ENCODE results near the gene GRID1.

GRID1 gene

DNA sequence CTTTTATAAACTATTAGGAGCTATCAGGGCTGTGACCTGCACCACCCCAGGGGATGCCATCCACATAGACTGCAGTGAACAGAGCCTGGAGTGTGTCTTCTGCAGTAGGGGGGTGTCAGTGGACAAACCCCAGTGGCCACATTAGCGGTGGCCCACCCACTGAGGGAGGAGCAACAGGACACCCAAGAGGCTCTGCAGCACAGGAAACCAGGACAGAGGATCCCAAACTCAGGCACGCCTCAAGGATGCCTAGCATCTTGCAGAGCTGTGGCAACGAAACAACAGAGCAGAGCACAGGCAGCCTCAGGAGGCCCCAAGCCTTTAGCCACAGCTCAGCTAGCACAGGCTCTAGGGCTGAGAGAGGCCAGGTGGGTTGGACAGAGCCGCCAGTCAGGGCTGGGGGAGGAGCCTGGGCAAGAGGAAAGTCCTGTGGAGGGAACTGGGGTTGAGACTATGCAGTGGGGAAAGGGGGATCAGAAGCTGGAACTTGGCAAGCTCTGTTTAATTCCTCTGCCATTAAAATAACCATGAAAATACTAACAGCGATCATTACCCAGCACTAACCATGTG is 53.8 kb downstream of the GRID1 start:
- DNase-seq = no peak

DNA sequence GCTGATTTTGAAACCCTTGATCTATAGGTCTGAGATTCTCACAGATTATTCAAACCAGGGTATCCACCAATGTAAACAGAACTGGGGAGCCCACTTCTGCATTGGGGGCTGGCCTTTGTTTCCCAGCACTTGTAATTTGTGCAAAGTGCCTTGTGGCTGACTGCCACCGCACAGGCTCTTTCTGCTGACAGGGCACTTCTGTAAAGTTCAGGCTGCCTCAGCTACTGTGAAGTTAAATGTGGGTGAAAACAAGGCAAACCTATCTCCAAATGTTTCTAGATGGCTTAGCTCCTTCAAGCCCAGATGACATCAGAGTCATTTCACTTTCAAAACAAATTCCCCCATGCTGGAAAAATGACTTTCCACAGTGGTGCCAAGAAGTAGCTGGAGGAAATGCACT is 54.7 kb downstream of the GRID1 start:
- no peak for DNase-seq

DNA sequence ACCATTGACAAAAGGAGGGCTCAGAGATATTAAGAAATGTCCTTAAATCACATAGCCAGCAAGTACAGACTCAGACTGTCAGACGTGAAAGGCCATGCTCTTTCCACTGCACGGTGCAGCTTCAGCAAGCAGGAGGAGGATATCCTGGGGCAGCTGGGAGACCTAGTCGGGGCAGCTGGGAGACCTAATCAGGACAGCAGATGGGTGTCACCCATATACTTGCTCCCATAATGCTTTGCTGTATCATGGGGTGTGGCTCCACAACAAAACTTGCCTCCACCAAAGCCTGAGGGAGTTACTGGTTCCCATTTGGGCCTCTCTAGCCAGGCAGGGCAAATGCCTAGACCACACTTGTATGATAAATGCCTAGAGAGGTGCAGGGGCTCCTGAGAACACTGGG is 55.4 kb downstream of the GRID1 start:
- no peak for DNase-seq

DNA sequence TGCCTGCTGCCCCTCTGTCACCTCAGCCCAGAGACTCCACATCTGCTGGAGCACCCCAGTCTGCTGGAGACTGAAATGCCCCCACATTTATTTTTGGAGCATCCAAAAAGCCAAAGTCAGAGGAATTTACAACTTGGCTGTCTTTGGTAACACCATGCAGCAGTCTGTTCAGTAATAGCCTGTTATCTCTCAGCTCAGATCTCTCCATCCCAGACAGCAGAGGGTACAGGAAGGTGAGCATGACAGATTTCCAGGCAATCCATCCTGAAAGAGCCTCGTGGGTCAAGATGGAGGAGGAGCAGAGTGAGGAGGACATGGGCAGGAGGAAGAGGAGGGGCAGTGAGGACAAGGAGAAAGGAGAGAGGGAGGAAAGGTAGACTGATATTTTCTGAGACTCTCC is 55.9 kb downstream of the GRID1 start:
- DNase-seq = no peak

DNA sequence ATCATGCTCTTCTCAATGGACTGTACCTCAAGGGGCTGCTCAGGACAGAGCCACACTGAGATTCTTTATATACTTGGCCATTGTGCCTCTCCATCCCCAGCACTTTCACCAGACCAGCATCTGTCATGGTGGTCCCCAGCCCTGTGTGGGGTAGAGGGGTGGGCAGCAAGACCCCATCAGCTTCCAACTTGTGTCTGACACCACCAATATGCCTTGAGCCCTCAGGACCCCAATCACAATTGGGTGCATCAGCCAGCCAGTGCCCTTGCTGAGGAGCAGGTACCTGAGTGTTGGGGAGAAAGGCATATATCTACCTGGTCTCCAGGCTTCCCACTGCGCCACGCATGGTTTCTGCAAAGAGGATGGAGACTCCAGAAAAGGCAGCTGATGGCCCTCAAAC is 56.3 kb downstream of the GRID1 start:
- no peak for DNase-seq

DNA sequence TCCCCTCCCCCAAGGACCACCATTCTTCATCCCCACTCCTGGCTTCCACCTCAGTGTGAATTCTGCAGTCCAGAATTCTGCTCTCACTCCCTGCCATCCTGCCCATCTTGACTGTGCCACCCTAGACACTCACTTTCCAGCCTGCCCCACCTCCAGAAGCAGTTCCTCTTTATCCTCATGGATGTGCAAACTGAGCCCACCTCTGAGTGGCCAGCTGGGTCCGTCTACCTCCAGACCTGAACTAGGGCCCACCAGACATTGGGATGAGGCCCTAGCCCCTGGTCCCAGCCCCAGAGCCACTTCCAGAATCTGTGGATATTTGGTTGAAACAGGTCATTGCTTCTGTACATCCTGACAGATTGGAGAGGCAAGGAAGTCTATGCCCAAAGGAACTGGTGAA is 58.5 kb downstream of the GRID1 start:
- DNase-seq = no peak

DNA sequence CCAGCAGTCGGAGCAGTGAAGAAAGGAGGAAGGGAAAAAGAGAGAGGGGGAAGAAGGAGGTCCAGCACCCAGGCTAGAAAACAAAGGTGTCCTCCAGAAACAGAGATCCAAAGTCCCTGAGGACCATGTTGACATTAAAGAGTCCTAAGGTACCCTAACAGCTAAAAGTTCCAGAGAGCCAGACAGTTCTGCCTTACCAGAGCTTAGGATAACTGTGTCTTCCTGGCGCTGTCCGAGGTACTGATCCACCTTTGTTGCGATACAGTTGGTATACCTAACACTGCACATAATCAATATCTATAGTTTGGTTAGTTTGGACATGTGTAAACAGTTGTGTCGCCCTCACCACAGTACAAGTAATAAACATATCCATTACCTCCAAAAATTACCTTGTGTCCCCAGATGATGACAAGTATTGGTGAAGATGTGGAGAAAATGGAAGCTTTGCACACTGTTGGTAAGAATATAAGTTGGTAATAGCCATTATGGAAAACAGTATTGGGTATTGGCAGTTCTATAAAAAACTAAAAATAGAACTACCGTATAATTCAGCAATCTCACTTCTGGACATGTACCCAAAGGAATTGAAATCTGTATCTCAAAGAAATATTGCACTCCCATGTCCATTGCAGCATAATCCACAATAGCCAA is 59.8 kb downstream of the GRID1 start:
- DNase-seq = no peak

DNA sequence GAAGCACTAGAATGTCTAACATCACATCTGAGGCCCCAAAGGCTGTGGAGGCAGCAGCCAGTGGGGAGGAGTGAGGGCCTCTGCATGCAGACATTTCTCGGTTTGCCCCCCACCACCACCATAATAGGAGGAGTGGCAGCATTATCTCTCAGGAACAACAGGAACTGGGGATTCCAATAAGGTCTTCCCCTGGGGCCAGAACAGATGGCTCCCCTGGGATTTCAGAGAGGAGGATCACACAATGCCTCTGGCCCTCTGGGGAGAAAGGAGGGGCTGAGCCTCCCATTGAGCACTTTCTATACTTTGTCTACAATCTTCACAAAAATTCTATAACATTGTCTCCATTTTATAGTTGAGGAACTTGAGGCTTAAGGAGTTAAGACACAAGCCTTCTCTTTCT is 61.1 kb downstream of the GRID1 start:
- no peak for DNase-seq

DNA sequence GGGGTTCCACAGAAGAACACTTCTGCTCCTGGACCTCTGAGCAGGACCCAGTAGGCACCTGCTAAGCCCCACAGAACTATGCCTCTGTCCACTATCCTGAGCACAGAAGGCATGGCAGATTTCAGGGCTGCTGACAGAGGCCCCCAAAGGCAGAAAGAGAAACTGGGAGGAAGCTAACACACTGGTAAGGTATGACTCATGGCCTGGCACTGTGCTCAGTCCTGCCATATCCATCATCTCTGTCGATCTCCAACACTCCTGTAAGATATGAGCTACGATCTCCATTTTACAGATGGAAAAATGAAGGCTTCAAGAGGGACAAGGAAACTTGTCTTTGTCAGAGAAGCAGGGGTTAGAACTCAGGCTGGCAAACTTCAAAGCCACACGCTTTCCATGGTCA is 62.2 kb downstream of the GRID1 start:
- no peak for DNase-seq

DNA sequence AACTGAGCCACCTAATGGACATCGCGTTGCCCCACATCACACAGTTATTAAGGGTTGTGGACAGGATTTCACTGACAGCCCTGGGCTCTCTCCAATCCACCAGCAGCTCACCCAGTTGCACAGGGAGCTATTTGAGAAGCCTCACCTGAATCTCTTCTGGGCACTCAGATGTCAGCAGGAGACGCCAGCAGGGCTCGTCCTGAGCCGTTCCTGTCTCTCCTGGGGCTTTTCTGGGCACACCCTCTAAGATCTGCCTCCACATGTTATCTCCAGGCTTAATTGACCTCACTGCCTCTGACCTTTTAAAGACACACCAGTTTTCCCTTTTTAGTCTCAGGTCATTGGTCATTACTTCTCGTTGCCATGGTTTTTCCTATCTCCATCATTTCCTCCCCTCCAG is 63.0 kb downstream of the GRID1 start:
- DNase-seq = no peak

DNA sequence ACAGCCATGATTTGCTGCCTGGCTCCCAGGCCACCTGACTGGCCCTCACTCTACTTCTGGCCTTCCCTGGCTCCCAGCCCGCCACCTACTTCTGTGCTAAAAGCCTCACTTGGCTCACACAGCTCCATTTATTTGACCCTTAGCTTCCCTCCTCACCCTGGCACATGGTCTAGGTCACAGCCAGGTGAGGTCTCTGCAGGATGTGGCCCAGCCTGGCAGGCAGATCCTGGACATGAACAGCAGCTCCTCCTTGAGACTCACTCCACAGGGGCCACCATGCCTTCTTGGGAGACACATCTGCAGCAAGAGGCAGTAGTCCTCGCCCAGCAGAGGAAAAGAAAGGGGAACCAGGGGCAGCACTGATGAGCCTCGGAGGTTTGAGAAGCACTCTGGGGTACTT is 64.6 kb downstream of the GRID1 start:
- DNase-seq = no peak

DNA sequence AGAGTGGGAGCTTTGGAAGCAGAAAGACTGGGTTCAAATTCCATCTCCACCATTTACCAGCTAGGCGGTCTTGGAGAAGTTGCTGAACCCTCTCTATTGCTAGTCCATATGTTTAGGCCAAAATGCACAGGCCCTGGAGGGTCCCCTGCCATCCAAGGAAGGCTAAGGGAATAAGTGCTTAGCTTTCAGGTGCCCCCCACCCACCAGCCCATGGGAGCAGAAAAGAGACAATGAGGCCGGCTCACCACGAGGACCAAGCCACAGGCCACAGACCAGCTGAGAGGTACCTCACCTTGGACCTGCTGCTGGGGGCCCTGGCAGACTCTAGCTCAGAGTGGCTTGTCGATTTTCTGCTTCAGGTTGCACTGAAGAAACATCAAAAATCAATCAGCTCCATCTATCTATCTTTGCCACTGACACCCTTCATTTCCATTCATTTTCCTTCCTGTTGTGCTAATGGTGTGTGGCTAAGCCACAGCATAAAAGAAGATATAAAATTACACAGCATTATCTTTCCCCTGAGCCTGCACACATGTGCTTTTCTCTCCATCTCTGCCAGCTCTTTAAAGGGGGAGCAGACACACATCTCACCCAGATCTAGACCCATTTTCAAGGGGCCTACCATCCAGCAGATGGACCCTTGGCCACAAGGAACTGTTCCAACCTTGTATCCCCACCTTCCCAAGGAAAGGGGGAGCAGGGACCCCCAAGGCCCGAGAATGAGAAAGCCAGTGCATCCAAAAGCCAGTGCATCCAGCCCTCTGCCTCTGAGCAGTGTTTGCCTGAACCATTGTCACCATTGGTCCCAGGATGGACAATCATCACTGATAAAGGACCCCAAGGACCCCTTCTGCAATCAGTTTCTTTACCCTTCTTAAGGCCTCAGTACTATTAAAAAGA is 65.4 kb downstream of the GRID1 start:
- DNase-seq = no peak

DNA sequence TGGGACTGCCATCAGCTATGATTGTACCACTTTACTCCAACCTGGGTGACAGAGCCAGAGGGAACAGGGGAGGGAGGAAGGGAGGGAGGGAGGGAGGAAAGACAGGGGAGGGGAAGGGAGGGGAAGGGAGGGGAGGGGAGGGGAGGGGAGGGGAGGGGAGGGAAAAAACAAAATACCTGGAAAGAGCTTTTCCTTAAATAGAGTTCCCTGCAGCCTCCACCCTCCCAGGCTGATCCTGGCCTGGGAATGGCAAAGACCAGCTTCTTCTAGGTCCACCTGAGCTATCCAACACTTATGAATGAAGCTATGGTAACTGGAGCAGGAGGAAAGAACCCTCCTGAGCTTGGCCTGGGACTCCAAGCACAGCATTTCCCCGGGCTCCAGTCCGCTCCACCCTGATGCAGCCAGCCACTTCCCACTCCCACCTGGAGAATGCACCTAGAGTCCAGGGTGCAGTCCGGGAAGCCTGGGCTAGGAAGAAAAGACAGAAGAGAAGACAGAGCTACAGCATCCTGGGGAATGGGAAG is 66.1 kb downstream of the GRID1 start:
- DNase-seq = no peak

DNA sequence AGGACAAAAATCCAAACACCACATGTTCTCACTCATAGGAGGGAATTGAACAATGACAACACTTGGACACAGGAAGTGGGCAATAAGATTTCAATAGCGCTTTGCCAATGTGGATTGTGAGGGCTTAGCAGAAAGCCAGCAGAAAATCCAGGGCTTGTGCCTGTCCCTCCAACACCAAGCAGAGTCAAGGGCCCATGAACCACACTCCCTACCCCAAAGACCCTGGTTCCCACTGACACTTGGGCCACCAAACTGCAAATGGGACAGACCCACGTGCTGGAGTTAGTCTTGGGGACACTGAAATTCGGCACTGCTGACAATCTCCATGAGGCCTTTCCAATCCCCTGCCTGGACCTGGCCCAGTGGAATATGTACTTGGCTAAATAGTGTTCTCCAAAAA is 67.0 kb downstream of the GRID1 start:
- DNase-seq = no peak

DNA sequence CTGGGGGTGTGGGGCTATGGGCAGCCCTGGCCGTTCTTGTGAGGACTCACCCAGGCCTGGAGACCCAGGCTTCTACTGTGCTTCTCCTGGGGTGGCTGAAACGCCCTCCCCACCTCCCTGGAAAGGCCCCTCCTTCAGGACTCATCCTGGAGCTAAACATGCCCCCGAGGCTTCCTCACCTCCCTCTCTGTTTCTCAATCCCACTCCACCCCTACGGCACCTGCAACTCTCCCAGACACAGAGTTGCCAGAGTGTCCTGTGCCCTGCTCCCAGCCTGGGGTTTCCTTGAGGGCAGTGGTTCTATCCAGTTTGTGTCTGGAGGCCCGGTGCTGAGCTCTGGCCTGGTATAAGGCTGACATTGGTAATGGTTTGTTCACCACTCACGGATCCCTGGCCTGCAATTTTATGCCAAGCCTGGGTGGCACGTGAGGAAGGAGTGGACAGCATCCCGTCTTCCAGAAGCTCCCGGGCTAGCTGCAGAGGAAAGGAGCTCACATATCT is 68.0 kb downstream of the GRID1 start:
- no peak for DNase-seq

DNA sequence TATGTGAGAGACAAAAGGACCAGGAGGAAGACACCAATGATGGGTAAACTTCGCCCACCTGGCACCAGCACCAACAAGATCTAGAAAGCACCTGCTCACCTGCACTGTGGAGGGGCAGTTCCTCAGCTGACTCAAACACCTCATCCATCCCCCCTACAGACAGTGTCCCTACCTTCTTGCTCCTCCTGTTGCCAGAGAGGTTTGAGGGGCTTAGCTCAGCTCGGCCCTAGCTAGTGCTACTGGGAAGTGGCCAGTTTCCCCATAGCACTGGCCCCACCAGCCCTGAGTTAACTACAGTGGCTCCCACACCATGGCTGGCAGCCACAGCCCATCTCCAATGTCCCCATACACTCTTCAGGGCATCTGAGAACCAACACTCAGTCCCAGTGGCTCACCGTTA is 70.8 kb downstream of the GRID1 start:
- no peak for DNase-seq

DNA sequence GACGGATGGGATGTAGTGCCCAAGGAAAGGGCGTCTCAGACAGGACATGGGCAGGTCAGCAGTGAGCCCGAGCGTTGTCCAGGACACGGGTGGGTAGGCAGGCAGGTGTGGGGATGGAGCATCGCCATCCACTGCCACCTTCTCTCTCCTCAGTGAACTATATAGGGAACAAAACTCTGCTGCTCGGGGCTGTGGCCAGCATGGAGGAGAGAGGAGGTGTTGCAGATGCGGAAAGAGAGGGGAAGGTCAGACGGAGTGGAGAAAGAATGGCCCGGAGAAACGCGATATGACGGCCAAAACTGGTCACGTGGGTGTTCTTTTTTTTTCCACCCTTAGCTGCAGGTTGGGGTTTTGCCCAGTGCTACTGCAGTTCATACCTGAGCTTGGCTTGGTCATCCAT is 71.2 kb downstream of the GRID1 start:
- DNase-seq = no peak

DNA sequence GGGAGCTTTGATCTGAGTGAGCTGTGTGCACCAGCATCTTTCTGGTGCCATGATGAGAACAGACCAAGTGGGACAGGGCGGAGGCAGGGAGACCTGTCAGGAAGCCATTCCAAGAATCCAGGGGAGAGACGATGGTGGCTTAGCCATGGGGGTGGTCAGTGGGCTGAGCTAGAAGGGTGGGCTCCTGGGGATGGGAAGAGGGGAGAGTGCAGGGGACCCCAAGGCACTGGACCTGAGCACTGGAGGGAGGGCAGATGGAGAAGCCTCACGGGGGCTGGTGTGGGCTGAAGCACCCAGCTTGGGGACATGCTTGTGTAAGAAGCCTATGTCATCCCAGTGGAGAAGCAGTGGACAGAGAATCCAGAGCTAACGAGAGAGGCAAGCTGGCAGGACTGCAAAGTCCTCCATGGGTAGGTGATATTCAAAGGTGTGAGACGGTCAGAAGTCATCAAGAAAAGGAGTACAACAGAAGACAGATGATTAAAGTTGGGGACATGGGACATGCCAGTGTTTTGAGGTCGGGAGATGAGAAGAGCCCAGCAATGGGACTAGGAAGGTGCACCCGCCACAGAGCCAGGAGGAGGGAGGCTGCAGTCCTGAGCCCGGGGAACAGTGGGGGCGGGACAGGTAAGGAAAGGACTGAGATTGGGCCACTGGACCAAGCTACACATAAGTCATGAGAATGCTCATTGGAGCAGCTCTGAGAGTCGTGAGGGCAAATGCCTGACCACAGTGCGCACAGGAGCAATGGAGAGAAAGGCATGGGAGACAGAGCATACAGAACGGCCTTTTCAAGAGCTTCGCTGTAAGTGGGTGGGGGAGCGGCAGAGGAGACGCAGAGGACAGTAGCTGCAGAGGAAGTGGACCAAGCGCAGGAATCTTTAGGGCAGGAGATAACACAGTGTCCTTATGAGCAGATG is 72.0 kb downstream of the GRID1 start:
- no peak for DNase-seq

DNA sequence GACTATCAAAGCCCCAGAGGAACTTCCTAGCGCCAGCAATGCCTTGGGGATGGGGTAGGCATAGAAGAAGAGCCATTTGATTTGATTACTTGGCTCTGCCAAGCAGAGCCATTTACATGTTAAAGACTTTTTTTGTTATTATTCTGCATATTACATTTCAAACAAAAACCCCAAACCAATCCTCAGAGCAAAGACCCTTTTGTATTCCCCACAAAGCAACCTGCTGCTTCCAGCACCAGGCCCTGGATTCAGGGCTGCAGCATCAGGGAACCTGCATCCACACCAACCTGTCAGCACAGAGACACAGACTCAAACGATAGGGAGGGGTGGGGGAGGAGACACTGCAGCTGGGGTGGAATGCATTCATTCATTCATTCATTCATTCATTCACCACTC is 73.2 kb downstream of the GRID1 start:
- no peak for DNase-seq

DNA sequence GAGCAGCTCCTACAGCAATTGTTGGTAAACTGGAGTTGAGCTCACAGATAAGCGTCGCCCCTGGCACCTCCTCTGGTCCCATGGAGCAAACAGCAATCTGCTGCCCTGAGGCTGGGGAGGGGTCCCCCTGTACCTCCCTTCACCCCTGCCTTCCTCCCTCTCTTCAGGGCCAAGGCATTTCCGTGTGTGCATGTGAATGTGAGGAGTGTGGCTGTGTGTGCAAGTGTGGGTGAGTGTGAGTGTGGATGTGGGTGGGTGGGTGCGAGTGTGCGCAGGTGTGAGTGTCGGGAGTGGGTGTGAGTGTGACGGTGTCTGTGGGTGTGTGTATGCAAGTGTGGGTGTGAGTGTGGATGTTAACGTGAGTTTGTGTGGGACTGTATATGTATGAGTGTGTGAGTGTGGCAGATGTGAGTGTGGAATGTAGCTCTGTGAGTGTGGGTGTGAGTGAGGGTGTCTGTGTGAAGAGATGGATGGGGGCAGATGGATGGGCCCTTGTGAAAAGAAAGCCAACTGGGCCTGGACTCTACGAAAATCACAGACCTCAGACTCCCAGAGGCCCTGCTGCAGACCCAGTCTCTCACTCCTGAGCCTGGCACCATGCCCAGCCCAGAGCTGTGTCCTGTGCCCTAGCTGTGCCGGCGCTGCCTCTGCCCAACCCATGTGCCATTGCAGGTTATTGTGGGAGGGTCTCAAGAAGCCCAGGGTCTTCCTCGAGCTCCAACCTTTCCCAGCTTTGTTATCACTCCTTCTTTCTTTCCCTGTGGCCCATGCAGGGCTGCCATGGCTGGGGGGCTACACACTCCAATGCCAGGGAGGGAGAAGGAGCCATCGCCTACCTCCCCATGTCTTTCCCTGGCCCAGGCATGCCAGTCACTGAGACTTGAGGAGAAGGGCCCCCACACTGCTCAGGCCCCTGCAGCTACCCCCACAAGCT is 73.9 kb downstream of the GRID1 start:
- no peak for DNase-seq

DNA sequence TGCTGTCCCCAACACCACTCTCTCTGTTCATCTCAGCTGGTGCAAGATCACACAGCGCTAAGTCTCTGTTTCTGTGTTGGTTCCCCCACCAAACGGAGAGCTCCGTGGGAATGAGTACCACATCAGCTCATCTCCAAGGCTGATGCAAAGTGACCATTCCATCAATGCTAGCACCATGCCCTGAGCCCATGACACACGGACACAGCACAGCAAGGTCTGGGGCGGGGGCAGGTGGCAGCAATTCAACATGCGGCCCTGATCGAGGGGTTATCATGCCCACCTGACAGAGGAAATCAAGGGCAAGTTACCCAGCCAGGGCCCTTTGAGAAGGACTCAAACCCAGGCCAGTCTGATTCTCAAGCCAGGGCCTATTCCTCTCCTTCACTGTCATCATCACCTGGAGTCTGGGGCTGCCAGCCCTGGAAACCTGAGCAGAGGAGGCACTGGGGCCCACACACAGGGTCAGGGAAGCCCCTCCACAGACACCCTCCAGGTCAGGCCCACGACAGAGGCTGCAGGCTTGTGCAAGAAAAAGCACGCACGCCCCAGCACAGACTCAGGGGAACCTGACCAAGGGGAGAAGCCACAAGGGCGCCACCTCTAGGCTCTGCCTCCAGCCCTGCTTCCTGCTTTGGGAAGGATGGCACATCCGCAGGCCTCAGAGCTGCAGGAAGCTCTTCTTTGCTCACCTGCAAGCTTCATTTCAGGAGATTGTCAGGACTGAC is 74.8 kb downstream of the GRID1 start:
- no peak for DNase-seq
